GM11168 (cell line): ENCODE measurements around the gene DNMT1.

Source experiments
- in situ Hi-C: fragments of 300-500 bp; cut with MboI; formaldehyde crosslinking; loops from one replicate; pipeline ENCODE4 v1.12.0; 2022; ENCODE audit warnings: low sequenced_read_pairs; ENCODE audit not compliant: unreplicated experiment

DNMT1 gene

GRCh38 chr19:10145031-10145430 lies 49.7 kb downstream of the DNMT1 start:
- in situ Hi-C loops = no loop called here

GRCh38 chr19:10144361-10144760 lies 50.4 kb downstream of the DNMT1 start:
- in situ Hi-C loops = no loop called here

- in situ Hi-C loops = no loop called here
Observed at GRCh38 chr19:10143681-10144080, 51.1 kb downstream of the DNMT1 start.

GRCh38 chr19:10142701-10143375 lies 51.9 kb downstream of the DNMT1 start:
- in situ Hi-C loops = no loop called here

GRCh38 chr19:10141973-10142372 lies 52.8 kb downstream of the DNMT1 start:
- in situ Hi-C loops = no loop called here

GRCh38 chr19:10141479-10141878 lies 53.3 kb downstream of the DNMT1 start:
- in situ Hi-C loops = no loop called here

GRCh38 chr19:10139952-10140351 lies 54.8 kb downstream of the DNMT1 start:
- in situ Hi-C loops = no loop called here

GRCh38 chr19:10138879-10139795 lies 55.6 kb downstream of the DNMT1 start:
- in situ Hi-C loops = no loop called here

GRCh38 chr19:10137751-10138682 lies 56.7 kb downstream of the DNMT1 start:
- in situ Hi-C loops = no loop called here

- in situ Hi-C loops = no loop called here
Observed at GRCh38 chr19:10136936-10137335, 57.8 kb downstream of the DNMT1 start.

- in situ Hi-C loops = no loop called here
Observed at GRCh38 chr19:10135551-10136334, 59.0 kb downstream of the DNMT1 start.

GRCh38 chr19:10134040-10134439 lies 60.7 kb downstream of the DNMT1 start:
- in situ Hi-C loops = no loop called here

GRCh38 chr19:10133596-10133995 lies 61.2 kb downstream of the DNMT1 start:
- in situ Hi-C loops = no loop called here

GRCh38 chr19:10132905-10133304 lies 61.8 kb downstream of the DNMT1 start:
- in situ Hi-C loops = no loop called here

- in situ Hi-C loops = no loop called here
Observed at GRCh38 chr19:10126213-10126639, 68.5 kb downstream of the DNMT1 start.

- in situ Hi-C loops = no loop called here
Observed at GRCh38 chr19:10124429-10124828, 70.3 kb downstream of the DNMT1 start.

- in situ Hi-C loops = no loop called here
Observed at GRCh38 chr19:10122045-10122444, 72.7 kb downstream of the DNMT1 start.

GRCh38 chr19:10120538-10121189 lies 74.1 kb downstream of the DNMT1 start:
- in situ Hi-C loops = no loop called here

- in situ Hi-C loops = no loop called here
Observed at GRCh38 chr19:10118960-10119359, 75.8 kb downstream of the DNMT1 start.
